ENCODE measurements around the gene RELB.

Gene RELB

DNA sequence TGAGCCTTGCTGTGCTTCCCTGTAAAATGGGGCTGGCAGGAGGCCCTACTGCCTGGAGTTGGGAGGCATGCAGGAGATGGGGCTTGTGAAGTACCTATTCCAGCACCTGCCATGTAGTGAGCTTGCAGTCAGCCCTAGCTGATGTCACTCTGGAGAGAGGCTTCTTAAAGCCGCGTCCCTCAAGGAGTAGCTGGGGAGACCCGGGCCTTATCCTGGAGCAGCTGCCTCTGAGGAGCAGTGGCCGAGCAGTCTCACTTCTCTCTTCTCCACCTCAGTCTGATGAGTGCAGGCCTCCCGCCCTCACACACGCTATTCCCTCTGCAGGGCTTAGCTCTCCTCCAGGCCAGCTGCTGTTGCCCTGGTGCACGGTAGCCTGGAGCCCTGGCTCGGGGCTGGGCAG lies 55.6 kb downstream of the RELB start:
- TF ChIP-seq POLR2AphosphoS5 (IDR thresholded peaks at IDR 0.05; ENCODE audit: low read depth, low read length) (no peak), SIN3A (IDR thresholded peaks at IDR 0.05; ENCODE audit: borderline replicate concordance, insufficient read depth, low read length) (no peak)

GRCh38 chr19:45057444-45057843 lies 56.2 kb downstream of the RELB start:
- TF ChIP-seq TAF1 (IDR thresholded peaks at IDR 0.05; ENCODE audit: borderline replicate concordance, insufficient read depth, low read length) (no peak), SIN3A (IDR thresholded peaks at IDR 0.05; ENCODE audit: borderline replicate concordance, insufficient read depth, low read length) (no peak), POLR2AphosphoS5 (IDR thresholded peaks at IDR 0.05; ENCODE audit: low read depth, low read length) (no peak), FOXP2 (optimal IDR thresholded peaks at IDR 0.05; ENCODE audit: borderline replicate concordance, extremely low read depth, extremely low read length, insufficient read depth) (no peak)
- TF ChIP-seq, protein P1, sequence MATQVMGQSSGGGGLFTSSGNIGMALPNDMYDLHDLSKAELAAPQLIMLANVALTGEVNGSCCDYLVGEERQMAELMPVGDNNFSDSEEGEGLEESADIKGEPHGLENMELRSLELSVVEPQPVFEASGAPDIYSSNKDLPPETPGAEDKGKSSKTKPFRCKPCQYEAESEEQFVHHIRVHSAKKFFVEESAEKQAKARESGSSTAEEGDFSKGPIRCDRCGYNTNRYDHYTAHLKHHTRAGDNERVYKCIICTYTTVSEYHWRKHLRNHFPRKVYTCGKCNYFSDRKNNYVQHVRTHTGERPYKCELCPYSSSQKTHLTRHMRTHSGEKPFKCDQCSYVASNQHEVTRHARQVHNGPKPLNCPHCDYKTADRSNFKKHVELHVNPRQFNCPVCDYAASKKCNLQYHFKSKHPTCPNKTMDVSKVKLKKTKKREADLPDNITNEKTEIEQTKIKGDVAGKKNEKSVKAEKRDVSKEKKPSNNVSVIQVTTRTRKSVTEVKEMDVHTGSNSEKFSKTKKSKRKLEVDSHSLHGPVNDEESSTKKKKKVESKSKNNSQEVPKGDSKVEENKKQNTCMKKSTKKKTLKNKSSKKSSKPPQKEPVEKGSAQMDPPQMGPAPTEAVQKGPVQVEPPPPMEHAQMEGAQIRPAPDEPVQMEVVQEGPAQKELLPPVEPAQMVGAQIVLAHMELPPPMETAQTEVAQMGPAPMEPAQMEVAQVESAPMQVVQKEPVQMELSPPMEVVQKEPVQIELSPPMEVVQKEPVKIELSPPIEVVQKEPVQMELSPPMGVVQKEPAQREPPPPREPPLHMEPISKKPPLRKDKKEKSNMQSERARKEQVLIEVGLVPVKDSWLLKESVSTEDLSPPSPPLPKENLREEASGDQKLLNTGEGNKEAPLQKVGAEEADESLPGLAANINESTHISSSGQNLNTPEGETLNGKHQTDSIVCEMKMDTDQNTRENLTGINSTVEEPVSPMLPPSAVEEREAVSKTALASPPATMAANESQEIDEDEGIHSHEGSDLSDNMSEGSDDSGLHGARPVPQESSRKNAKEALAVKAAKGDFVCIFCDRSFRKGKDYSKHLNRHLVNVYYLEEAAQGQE (IDR thresholded peaks at IDR 0.05; ENCODE audit: insufficient read depth in 1 of 2, low read depth in 2 of 2, low read length in 2 of 2), result no peak

DNA sequence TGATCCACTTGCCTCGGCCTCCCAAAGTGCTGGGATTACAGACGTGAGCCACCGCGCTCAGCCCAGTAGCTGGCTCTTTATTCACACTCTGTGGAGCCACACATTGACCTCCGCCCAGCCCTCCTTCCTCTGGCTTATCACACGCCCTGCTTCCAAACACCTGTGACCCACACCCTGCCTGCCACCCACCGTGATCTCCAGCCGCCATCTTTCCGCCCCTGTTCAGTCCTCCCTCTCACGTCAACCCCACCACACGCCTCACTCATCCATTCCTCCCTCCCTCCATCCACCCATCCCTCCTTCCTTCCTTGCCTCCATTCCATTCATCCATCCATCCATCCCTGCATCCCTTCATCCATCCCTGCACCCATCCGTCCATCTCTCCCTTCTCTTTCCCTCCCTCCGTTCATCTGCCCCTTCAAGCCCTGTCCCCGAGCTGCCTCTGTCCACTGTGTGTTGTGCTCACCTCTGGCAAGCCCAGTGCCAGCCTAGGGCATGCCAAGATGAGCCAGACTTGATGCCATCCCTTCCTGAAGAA lies 57.4 kb downstream of the RELB start:
- TF ChIP-seq POLR2AphosphoS5 (IDR thresholded peaks at IDR 0.05; ENCODE audit: low read depth, low read length) (no peak), FOXP2 (optimal IDR thresholded peaks at IDR 0.05; ENCODE audit: borderline replicate concordance, extremely low read depth, extremely low read length, insufficient read depth) (no peak), TAF1 (IDR thresholded peaks at IDR 0.05; ENCODE audit: borderline replicate concordance, insufficient read depth, low read length) (no peak), SIN3A (IDR thresholded peaks at IDR 0.05; ENCODE audit: borderline replicate concordance, insufficient read depth, low read length) (no peak)
- TF ChIP-seq, protein P1 (IDR thresholded peaks at IDR 0.05; ENCODE audit: insufficient read depth in 1 of 2, low read depth in 2 of 2, low read length in 2 of 2), result no peak

GRCh38 chr19:45059258-45059965 lies 58.1 kb downstream of the RELB start:
- TF ChIP-seq FOXP2 (optimal IDR thresholded peaks at IDR 0.05; ENCODE audit: borderline replicate concordance, extremely low read depth, extremely low read length, insufficient read depth), result no peak
- TF ChIP-seq, protein P1 (IDR thresholded peaks at IDR 0.05; ENCODE audit: insufficient read depth in 1 of 2, low read depth in 2 of 2, low read length in 2 of 2), result no peak
- no peak for TF ChIP-seq SIN3A (IDR thresholded peaks at IDR 0.05; ENCODE audit: borderline replicate concordance, insufficient read depth, low read length)
- TF ChIP-seq TAF1 (IDR thresholded peaks at IDR 0.05; ENCODE audit: borderline replicate concordance, insufficient read depth, low read length), result no peak
- no peak for TF ChIP-seq POLR2AphosphoS5 (IDR thresholded peaks at IDR 0.05; ENCODE audit: low read depth, low read length)

GRCh38 chr19:45061965-45062364 lies 60.7 kb downstream of the RELB start:
- TF ChIP-seq, protein P1 (IDR thresholded peaks at IDR 0.05; ENCODE audit: insufficient read depth in 1 of 2, low read depth in 2 of 2, low read length in 2 of 2), result no peak
- no peak for TF ChIP-seq FOXP2 (optimal IDR thresholded peaks at IDR 0.05; ENCODE audit: borderline replicate concordance, extremely low read depth, extremely low read length, insufficient read depth)

All from PFSK-1 (cell line).